HepG2 (cell line): Measurements from ENCODE around the gene LYSMD2. TPM values are rescaled to one million over a fixed set of nuclear protein-coding genes. Genes with fewer than 3 reads are reported as not detected.
A peak's percentile ranks its signal among the peaks of the same experiment; 100 is the strongest.

ENCODE experiments used
- ASH2L ChIP-seq: fragments of 300-600, 200-600 bp; sonication (generic); IDR thresholded peaks from 2 replicates; pipeline ENCODE4 v1.7.0; 2017; ENCODE audit warnings: low read depth, mild to moderate bottlenecking, moderate library complexity, mixed read lengths, low read length; ENCODE audit not compliant: insufficient read length
- ATF3 ChIP-seq: sonication (generic); formaldehyde crosslinking; IDR thresholded peaks from 2 replicates; pipeline ENCODE4 v1.4.0; 2020; ENCODE audit warnings: missing genetic modification reagents
- CEBPZ ChIP-seq: IDR thresholded peaks from 2 replicates; pipeline ENCODE4 v1.6.1; 2012; ENCODE audit warnings: low read length, improper control_type of control experiment
- FLYWCH1 ChIP-seq: sonication (generic); formaldehyde crosslinking; IDR thresholded peaks from 2 replicates; pipeline ENCODE4 v1.8.1; 2023; ENCODE audit warnings: mild to moderate bottlenecking, missing genetic modification reagents
- FOXA3 ChIP-seq: IDR thresholded peaks from 2 replicates; pipeline ENCODE4 v1.6.1; 2016; ENCODE audit warnings: missing genetic modification reagents, missing compliant biosample characterization
- HES4 ChIP-seq: sonication (generic); formaldehyde crosslinking; IDR thresholded peaks from 2 replicates; pipeline ENCODE4 v1.9.0; 2021; ENCODE audit warnings: mild to moderate bottlenecking, missing genetic modification reagents, borderline replicate concordance
- MIER2 ChIP-seq: IDR thresholded peaks from 2 replicates; pipeline ENCODE4 v1.6.1; 2016; ENCODE audit warnings: missing biosample characterization, missing genetic modification reagents
- MXD4 ChIP-seq: IDR thresholded peaks from 2 replicates; pipeline ENCODE4 v1.6.1; 2016; ENCODE audit warnings: mild to moderate bottlenecking, missing biosample characterization, missing genetic modification reagents
- MZF1 ChIP-seq: sonication (generic); formaldehyde crosslinking; IDR thresholded peaks from 2 replicates; pipeline ENCODE4 v1.8.1; 2023; ENCODE audit warnings: mild to moderate bottlenecking, missing genetic modification reagents, borderline replicate concordance
- NCOA2 ChIP-seq: sonication (generic); formaldehyde crosslinking; IDR thresholded peaks from 2 replicates; pipeline ENCODE4 v1.8.0; 2022; ENCODE audit warnings: inconsistent platforms
- POLR2G ChIP-seq: fragments of 200-400 bp; formaldehyde crosslinking; IDR thresholded peaks from 2 replicates; pipeline ENCODE4 v1.6.1; 2018; ENCODE audit warnings: mild to moderate bottlenecking, low read depth, low read length, moderate library complexity
- RCOR2 ChIP-seq: IDR thresholded peaks from 2 replicates; pipeline ENCODE4 v1.6.1; 2016; ENCODE audit warnings: missing biosample characterization, missing genetic modification reagents
- SAFB2 ChIP-seq: sonication (generic); formaldehyde crosslinking; IDR thresholded peaks from 2 replicates; pipeline ENCODE4 v1.5.1; 2020; ENCODE audit warnings: missing genetic modification reagents, low read depth, mild to moderate bottlenecking, borderline replicate concordance
- SPEN ChIP-seq: sonication (generic); formaldehyde crosslinking; IDR thresholded peaks from 2 replicates; pipeline ENCODE4 v1.5.1; 2020; ENCODE audit warnings: low read depth, mild to moderate bottlenecking, missing genetic modification reagents
- SRY ChIP-seq: sonication (generic); formaldehyde crosslinking; IDR thresholded peaks from 2 replicates; pipeline ENCODE4 v1.8.0; 2022; ENCODE audit warnings: mild to moderate bottlenecking, missing genetic modification reagents
- TBX3 ChIP-seq: fragments of 450-650 bp; IDR thresholded peaks from 2 replicates; pipeline ENCODE4 v1.6.1; 2017; ENCODE audit warnings: antibody characterized with exemption, mild to moderate bottlenecking, inconsistent platforms, borderline replicate concordance
- THAP11 ChIP-seq: IDR thresholded peaks from 2 replicates; pipeline ENCODE4 v1.6.1; 2016; ENCODE audit warnings: missing biosample characterization, missing genetic modification reagents
- ZFP62 ChIP-seq: sonication (generic); formaldehyde crosslinking; IDR thresholded peaks from 2 replicates; pipeline ENCODE4 v1.4.0; 2020; ENCODE audit warnings: missing genetic modification reagents
- ZIK1 ChIP-seq: sonication (generic); formaldehyde crosslinking; IDR thresholded peaks from 2 replicates; pipeline ENCODE4 v1.5.0; 2020; ENCODE audit warnings: mild to moderate bottlenecking, low read depth, missing genetic modification reagents, borderline replicate concordance
- ZMYM2 ChIP-seq: sonication (generic); formaldehyde crosslinking; IDR thresholded peaks from 2 replicates; pipeline ENCODE4 v1.8.0; 2022; ENCODE audit warnings: mild to moderate bottlenecking, missing genetic modification reagents
- ZMYM3 ChIP-seq: sonication (generic); formaldehyde crosslinking; IDR thresholded peaks from 2 replicates; pipeline ENCODE4 v1.5.1; 2020; ENCODE audit warnings: mild to moderate bottlenecking, missing genetic modification reagents
- ZNF503 ChIP-seq: sonication (generic); formaldehyde crosslinking; IDR thresholded peaks from 2 replicates; pipeline ENCODE4 v1.4.0; 2020; ENCODE audit warnings: missing genetic modification reagents
- ZNF543 ChIP-seq: sonication (generic); formaldehyde crosslinking; IDR thresholded peaks from 2 replicates; pipeline ENCODE4 v1.4.0; 2020; ENCODE audit warnings: mild to moderate bottlenecking, missing genetic modification reagents
- ZSCAN12 ChIP-seq: sonication (generic); formaldehyde crosslinking; IDR thresholded peaks from 2 replicates; pipeline ENCODE4 v1.9.0; 2021; ENCODE audit warnings: mild to moderate bottlenecking, missing genetic modification reagents
- polyA plus RNA-seq, 8 experiments: library from polyadenylated mRNA; depleted of rRNA in 3 of 8; stranded (reverse) in 7 of 8; unstranded in 1 of 8; fragments of >200 nt; fragmentation: Illumina TruSeq in 4 of 8; extraction: Trizol in 4 of 8; gene quantifications; 2 replicates each; pipeline versions ENCODE4 v1.2.1 to v1.2.3, GENCODE V29; 2011 to 2016; ENCODE audit warnings: low read depth in 4 of 8, missing spikeins in 1 of 8, mixed read lengths in 1 of 8; ENCODE audit not compliant: insufficient read depth in 1 of 8
- total RNA-seq, 5 experiments: library from RNA; depleted of rRNA; stranded (reverse); fragments of >200 nt; fragmentation: Illumina TruSeq; extraction: Trizol; gene quantifications; 2 replicates each; pipeline ENCODE4 v1.2.3, GENCODE V29; 2016; ENCODE audit warnings: low read depth in 1 of 5
- TF ChIP-seq, protein P1 (sequence below): sonication (generic); formaldehyde crosslinking; IDR thresholded peaks from 2 replicates; pipeline ENCODE4 v1.5.0; 2020; ENCODE audit warnings: mild to moderate bottlenecking, missing genetic modification reagents

Gene LYSMD2
- total and polyA plus RNA-seq, 2 of the 13 experiments (the other 11 are each of a cell fraction or from before 2014, with no cell fraction given) = 0.05 to 0.27 TPM

GRCh38 chr15:51681303-51681963 is 56.0 kb downstream of the LYSMD2 start, which contains the start of gene SCG3 (continued):
- TF ChIP-seq ZIK1 (CRISPR knock-in tag) (0 out of 2 replicates have a peak, but pooled peaks have one; percentile 70), ZNF543 (CRISPR knock-in tag) (no peak), ZMYM2 (CRISPR knock-in tag) (no peak), ASH2L (no peak), MIER2 (peak; percentile 99), MXD4 (CRISPR knock-in tag) (peak; percentile 25; the same call in 1 of the 2 replicates), MZF1 (CRISPR knock-in tag) (no peak), ATF3 (CRISPR knock-in tag) (peak; percentile 58; the same call in 1 of the 2 replicates), CEBPZ (no peak), FOXA3 (CRISPR knock-in tag) (peak; percentile 37; the same call in 1 of the 2 replicates), POLR2G (no peak), SAFB2 (no peak), ZFP62 (no peak), HES4 (CRISPR knock-in tag) (peak; percentile 56; the same call in 1 of the 2 replicates), ZNF503 (CRISPR knock-in tag) (no peak), RCOR2 (no peak), ZSCAN12 (peak; percentile 86), NCOA2 (CRISPR knock-in tag) (peak; percentile 37; the same call in 1 of the 2 replicates), SRY (CRISPR knock-in tag) (peak; percentile 82), THAP11 (CRISPR knock-in tag) (0 out of 2 replicates have a peak, but pooled peaks have one; percentile 39), SPEN (CRISPR knock-in tag) (peak; percentile 33; the same call in 1 of the 2 replicates), ZMYM3 (CRISPR knock-in tag) (no peak), TBX3 (no peak), FLYWCH1 (CRISPR knock-in tag) (no peak)
- TF ChIP-seq, protein P1, sequence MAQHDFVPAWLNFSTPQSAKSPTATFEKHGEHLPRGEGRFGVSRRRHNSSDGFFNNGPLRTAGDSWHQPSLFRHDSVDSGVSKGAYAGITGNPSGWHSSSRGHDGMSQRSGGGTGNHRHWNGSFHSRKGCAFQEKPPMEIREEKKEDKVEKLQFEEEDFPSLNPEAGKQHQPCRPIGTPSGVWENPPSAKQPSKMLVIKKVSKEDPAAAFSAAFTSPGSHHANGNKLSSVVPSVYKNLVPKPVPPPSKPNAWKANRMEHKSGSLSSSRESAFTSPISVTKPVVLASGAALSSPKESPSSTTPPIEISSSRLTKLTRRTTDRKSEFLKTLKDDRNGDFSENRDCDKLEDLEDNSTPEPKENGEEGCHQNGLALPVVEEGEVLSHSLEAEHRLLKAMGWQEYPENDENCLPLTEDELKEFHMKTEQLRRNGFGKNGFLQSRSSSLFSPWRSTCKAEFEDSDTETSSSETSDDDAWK (CRISPR knock-in tag) = no peak
